Measurements from ENCODE around the gene HPS5. TPM values are rescaled to one million over a fixed set of nuclear protein-coding genes. Genes with fewer than 3 reads are reported as not detected.
A peak's percentile ranks its signal among the peaks of the same experiment; 100 is the strongest.

Gene HPS5
- total and polyA plus RNA-seq, 2 of the 13 experiments (the other 11 are each of a cell fraction or from before 2014, with no cell fraction given), result 6.6 to 25.5 TPM

GRCh38 chr11:18236664-18237356, 85.1 kb downstream of the HPS5 start, which contains the start of gene SAA4 (continued):
- TF ChIP-seq ZNF646 (CRISPR knock-in tag; IDR thresholded peaks at IDR 0.05), result no peak
- TF ChIP-seq CENPBD1 (CRISPR knock-in tag; IDR thresholded peaks at IDR 0.05; ENCODE audit: borderline replicate concordance, low read depth), result no peak
- TF ChIP-seq SP1 (IDR thresholded peaks at IDR 0.05), result no peak
- no peak for TF ChIP-seq SP1 (CRISPR knock-in tag; IDR thresholded peaks at IDR 0.05)
- TF ChIP-seq CBFB (CRISPR knock-in tag; IDR thresholded peaks at IDR 0.05), result no peak
- no peak for TF ChIP-seq XBP1 (CRISPR knock-in tag; IDR thresholded peaks at IDR 0.05)
- peak; percentile 92 for TF ChIP-seq JUNB (CRISPR knock-in tag; IDR thresholded peaks at IDR 0.05; ENCODE audit: borderline replicate concordance)
- TF ChIP-seq GZF1 (CRISPR knock-in tag; IDR thresholded peaks at IDR 0.05), result no peak
- TF ChIP-seq WIZ (CRISPR knock-in tag; IDR thresholded peaks at IDR 0.05), result no peak
- TF ChIP-seq CC2D1A (CRISPR knock-in tag; IDR thresholded peaks at IDR 0.05), result no peak
- no peak for TF ChIP-seq ZNF446 (CRISPR knock-in tag; IDR thresholded peaks at IDR 0.05)
- TF ChIP-seq HNF4G (IDR thresholded peaks at IDR 0.05; ENCODE audit: borderline replicate concordance, low read depth, low read length), result peak; percentile 57; the same call in 1 of the 2 replicates
- TF ChIP-seq HNF4G (CRISPR knock-in tag; IDR thresholded peaks at IDR 0.05; ENCODE audit: borderline replicate concordance, low read depth), result no peak
- TF ChIP-seq HINFP (CRISPR knock-in tag; IDR thresholded peaks at IDR 0.05; ENCODE audit: low read depth), result no peak
- TF ChIP-seq ZNF629 (CRISPR knock-in tag; conservative IDR thresholded peaks at IDR 0.05), result no peak
- TF ChIP-seq ZMYM2 (CRISPR knock-in tag; IDR thresholded peaks at IDR 0.05), result no peak
- no peak for TF ChIP-seq ZFP82 (CRISPR knock-in tag; IDR thresholded peaks at IDR 0.05; ENCODE audit: borderline replicate concordance)
- peak; percentile 61 for TF ChIP-seq CEBPG (CRISPR knock-in tag; IDR thresholded peaks at IDR 0.05)
- TF ChIP-seq ZNF292 (CRISPR knock-in tag; IDR thresholded peaks at IDR 0.05; ENCODE audit: borderline replicate concordance, low read depth), result no peak
- TF ChIP-seq POLR2AphosphoS2 (IDR thresholded peaks at IDR 0.05; ENCODE audit: low read depth, low read length), result no peak
- no peak for TF ChIP-seq ZNF879 (CRISPR knock-in tag; IDR thresholded peaks at IDR 0.05)
- no peak for TF ChIP-seq MAF1 (CRISPR knock-in tag; IDR thresholded peaks at IDR 0.05; ENCODE audit: borderline replicate concordance)
- no peak for TF ChIP-seq NRL (CRISPR knock-in tag; IDR thresholded peaks at IDR 0.05; ENCODE audit: borderline replicate concordance)
- TF ChIP-seq DRAP1 (CRISPR knock-in tag; IDR thresholded peaks at IDR 0.05), result no peak
